ENCODE data around the gene ALPK1.
"Not testable (repeated sequence)": the region's sequence is repeated elsewhere in the genome, so short reads cannot be mapped to it uniquely, and the experiment has no call there.

The ALPK1 gene

DNA sequence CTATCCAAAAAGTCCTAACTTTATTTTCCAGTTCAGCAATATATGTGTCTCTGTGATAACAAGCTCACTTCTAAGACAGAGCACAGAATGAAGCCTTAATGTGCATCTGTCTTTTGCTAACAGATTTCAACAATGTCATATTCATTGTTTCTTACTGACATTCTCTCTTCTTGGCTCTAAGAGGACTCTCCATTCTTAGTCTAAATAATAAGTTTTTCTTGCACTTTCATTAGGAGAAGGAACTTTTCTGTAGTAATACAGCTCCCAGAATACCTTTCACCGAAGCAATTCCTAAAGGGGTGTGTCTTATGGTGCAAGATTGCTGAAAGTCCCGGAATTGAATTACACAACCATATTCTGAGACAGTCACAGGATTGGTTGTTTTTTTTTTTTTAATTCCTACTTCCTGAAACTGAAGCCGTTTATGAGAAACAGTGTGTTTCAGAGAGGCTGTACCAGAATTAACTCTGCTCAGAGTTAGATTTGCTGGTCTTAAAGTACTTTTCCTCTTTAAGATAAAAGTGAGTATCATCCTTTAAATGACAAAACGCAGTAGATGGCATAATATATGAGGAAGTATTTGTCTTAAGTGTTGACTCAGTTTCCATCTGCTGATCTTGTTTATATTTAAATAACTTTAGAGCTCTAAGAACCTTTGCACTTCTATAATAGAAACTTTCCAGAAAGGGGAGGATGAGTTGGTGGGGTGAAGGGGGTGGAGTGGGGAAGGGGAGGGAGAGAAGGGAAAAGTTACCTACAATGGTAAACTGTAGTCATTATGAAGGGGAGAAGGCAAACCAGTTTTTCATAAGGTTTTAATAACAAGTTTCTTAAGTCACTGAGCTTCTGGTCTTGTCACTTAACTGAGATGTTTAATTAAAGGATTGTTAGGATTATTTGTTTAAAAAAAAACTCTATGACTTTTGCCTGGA lies at the start of gene ALPK1:
ALPK1 (plus strand) TSS at position 421 of the 932 bp plus-strand sequence.
- no peak for DNase-seq (ENCODE audit: low read depth in 2 of 2)

DNA sequence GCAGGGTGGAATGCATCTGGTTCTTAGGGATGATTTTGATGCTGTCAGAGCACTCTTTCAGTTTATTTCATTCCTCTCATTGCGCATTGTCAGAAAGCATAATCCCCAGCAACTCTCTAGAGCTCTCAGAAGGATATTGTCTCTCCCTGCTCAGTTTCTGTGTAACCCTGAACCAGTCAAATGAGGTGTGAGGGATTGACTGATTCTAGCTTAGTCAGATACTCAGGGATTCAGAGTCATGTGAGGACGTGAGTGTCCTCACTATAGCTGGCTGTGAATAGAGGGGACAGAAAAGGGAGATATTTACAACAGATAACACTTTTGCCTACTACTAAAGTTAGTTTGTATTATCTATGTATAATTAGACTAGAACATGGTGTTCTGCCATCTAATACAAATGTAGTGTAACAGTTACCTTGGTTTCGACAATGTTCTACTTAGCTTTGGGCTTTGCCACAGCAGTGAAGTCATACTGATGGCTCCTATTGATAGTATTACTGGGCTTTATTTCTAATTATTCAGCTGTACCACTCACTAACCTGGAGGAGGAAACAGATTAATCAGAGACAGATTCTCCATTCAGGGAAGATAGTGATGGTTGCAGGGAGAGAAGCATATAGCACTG lies 46.0 kb upstream of the ALPK1 start:
- no peak for DNase-seq (ENCODE audit: low read depth in 2 of 2)

DNA sequence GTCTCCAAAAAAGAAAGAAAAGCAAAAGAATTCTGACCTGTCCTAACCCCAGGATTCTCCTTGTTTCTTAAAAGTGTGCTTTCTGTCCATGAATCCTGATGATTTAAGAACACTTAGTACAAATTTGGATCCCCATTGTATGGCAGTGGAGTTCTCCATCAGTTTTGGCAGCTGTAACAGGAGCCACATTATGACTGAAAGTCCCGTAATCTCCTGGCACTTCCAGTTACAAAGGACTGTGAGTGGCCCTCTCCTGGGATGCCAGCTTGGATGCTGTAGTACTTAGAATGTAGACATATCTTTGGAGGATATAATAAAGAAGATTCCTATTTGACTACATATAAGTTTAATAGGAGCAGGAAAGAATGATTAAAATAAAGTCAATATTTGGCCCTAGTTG lies 44.9 kb upstream of the ALPK1 start:
- no peak for DNase-seq (ENCODE audit: low read depth in 2 of 2)

DNA sequence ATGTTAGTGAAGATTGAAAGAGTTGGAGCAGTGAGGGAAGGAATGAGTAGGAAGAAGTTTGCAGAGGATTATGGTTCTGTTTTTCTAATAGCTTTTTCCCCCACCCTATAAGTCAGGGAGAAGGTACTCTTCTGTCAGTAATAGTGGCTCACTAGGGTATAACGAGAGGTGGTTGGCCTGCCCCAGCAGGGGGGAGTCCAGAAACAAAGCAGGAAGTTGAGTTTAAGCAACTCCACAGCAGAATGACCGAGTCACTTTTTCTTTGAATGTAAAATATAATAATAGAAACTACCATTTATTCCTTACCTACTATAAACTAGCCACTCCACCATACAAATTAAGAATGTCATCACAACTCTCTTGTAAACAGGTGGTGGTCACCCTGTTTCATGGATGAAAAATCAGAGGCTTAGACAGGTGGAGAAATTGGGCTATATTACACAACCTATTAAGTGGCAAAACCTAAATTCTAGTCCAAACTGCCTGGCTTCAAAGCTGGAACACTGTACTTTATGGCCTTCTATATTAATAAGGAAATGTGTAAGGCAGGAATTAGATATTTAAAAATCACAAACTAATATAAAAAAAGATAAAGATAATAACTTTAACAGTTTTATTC lies 43.7 kb upstream of the ALPK1 start:
- DNase-seq (ENCODE audit: low read depth in 2 of 2) = no peak

DNA sequence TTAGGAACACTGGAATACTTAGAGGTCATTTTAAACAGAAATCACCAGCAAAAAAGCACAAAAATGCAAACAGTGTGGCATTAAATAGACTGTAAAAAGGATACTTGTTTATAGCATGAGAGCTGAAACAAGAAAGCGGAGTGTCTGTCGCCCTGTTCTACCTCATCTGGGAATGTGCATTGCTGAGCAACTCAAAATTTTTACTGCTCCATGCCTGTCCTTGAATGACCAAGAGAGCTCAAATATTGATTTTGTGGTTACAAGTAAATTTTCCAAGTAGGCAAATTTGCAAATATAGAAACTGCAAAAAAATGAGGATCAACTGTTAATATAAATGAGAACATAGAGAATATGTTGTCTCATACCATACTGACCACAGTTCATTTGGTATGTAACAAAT lies 40.1 kb upstream of the ALPK1 start:
- DNase-seq (ENCODE audit: low read depth in 2 of 2) = no peak

DNA sequence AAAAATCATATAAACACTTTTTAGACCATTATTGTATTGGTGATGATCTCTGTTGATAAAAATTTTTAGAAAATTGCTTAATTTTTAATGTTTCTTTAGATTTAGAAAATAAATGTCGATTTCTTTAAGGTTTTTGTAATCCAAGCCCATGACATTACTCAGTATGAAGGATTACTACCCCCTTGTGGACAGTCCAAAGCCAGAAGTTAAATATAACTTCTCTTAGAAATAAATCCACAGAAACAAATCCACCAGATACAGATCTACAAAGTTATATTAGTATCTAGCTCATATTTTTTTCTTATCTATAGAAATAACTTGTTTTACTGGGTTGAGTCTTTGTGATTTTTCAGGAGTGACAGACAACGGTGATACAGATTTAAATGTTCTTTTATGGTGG lies 30.3 kb upstream of the ALPK1 start:
- DNase-seq (ENCODE audit: low read depth in 2 of 2) = no peak

DNA sequence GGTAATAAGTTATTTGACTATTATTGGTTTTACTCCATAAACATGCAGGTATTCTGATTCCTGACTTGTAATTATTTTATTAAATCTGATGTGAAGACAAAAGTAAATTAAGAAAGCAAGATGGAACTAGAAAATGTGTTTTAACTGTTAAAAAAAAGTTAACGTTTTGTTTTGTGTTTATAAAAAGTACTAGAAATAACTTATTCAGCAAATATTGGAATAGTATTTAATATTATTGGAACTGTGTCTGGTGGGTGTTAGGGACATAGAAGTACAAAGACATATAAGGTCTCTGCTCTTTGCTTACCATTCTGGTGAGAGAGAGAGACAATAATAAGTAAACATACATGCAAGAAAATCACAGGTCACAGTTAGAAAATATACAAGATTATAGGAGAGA lies 27.1 kb upstream of the ALPK1 start:
- no peak for DNase-seq (ENCODE audit: low read depth in 2 of 2)

DNA sequence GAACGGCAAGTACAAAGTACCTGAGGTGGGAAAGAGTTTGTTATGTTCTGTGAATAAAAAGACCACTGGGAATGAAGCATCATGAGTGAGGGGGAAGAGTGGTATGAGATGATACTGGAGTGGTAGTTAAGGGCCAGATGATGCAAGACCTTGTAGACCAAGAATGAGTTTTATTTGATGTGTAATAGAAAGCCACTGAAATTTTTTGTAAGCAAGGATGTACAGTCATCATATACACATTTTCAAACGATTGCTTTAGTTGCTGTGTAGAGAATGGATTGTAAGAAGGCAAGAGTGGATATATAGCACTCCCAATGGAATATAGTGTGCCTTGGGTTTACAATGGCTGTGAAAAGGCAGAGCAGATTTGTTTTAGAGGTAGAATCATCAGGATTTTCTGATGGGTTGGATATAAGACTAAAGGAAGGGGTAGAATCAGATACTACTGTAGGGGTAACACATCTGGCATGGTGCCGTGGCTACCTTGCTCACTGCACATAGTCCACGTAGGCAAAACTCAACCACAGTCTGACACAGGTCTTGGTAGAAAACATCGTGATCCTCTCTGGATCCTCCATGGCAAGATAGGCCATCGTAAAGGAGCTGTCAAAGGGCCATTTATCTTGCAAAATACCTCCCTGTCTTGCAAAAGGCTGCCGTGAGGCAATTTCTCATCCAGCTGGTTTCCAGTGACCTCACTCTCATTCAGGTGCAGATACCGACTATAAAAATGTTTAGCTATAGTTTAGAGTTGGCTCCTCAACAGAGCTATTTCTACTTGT lies 26.3 kb upstream of the ALPK1 start:
- DNase-seq (ENCODE audit: low read depth in 2 of 2) = no peak

DNA sequence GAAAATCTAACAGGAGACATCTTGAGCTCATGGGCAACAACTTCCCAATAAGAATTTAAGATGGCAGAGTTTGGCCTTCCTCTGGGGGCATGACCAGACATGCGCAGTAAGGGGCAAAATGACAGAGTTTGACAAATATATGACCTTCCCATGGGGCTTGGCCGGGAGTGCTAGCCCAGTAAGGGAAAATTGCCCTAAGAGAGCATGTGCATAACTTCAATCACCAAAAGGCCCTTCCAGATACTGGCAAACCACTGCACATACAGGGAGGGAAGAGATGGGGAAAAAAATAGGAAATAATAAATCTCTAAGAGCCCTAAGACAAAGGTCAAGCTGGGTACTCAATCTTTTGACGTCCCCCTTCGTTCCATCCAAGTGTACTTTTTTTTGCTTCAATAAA lies 24.9 kb upstream of the ALPK1 start:
- no peak for DNase-seq (ENCODE audit: low read depth in 2 of 2)

DNA sequence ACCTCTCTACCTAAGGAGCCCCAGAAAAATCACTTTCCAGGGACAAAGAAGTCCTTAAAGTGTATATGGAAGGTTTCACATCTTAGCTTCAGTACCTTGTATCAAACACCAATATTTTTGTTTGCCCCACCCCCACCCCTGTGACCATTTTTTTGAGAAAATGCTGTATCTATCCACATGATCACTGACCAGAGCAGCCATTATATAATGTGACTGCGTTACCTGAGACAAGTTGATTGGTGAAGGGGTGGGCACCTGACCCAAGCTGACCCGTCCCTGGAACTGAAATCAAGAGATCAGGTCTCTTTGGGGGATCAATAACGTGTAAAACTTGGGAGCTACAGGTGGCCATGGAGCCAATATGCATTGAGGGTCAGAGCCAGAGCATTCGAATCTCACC lies 22.2 kb upstream of the ALPK1 start:
- no peak for DNase-seq (ENCODE audit: low read depth in 2 of 2)

DNA sequence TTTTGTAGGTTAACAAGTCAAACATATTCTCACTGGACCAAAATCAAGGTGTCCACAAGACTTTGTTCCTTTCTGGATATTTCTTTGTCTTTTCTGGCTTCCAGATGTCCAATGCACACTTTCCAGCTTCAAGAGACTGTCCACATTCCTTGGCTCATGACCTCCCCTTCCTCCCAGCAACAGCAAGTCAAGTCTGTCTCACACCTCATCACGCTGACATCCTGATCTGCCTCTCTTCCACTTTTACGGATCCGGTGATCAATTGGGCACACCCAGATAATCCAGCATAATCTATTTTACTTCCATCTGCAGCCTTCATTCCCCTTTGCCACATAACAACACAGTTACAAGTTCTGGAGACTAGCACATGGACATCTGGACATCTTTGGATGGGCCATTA lies 21.1 kb upstream of the ALPK1 start:
- DNase-seq (ENCODE audit: low read depth in 2 of 2) = no peak

DNA sequence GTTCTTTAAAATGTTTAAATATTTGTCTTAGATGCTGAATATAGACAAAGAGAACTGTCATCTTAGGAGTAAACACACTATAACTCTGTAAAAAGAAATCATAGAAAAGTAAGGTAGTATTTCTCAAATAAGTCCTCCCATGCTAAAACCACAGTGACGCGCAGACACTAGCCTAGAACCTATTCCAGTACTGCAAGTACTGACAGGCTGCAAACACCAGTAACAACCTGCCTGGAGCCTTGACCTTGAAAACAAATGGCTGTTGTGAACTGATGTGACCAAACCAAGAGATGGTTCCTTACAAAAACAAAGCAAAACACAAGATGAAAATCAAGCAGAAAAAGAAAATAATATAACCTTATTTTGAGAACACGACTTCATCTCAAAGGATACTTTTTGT lies 19.9 kb upstream of the ALPK1 start:
- no peak for DNase-seq (ENCODE audit: low read depth in 2 of 2)

DNA sequence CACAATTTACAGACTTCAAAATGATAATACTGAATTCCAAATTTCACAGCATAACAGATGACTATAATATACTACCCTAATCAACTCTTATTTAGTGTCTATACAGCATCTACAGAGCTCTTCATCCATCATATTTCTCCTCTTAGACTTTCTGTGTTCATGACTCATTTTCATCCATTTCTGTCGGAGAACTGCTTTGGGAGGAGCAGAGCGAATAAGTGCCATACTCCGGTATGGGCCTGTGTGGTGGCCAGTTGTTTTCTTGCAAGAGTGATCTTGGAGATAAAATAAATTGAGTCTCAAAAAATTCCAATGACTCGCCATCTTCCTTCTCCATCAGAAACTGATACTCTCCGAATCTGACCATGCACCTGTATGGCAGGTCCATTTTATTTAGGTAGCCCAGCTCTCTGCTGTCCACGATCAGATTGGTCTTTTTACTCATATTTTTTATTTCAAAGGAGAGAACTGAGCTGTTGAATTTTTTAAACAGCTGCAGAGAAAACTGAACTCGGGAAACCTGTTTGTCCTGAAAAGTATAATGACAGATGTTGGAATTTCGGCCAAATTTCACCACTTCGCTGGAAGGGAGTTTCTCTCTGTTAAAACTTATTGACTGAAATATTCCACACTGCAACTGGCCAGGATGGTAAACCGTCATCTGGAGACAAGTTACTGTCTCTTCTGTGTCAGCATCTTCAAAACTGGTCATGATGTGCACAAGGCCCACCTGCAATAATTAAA lies 19.3 kb upstream of the ALPK1 start:
- DNase-seq (ENCODE audit: low read depth in 2 of 2) = no peak

DNA sequence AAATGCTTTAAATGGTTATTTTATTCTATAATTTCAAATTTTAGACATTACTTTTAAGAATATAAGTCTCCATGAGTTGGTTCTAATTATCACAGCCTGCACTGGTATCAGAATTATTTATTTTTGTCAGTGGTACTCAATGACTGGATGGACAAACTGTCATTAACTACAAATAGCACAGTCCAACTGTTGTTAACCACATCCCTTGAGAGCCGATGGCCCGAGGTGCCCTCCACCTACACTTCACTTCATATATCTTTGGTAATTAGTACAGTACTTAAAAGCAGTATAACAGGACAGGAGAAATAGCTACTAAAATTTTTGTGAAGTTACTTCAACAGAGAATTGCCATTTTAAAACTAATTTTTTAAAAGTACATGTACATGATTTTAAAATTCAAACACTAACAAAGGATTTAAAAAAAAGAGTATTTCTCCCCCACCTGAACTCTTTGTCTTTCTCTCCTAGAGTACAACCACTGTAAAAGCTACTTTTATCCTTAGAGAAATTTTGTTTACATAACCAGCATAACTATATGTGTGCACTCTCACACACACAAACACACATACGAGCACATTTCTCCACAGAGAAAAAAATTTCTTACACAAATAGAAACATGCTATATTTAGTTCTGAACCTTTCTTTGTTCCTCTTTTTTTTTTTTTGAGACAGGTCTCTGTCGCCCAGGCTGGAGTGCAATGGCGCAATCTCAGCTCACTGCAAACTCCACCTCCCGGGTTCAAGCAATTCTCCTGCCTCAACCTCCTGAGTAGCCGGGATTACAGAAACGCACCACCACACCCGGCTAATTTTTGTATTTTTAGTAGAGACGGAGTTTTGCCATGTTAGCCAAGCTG lies 17.9 kb upstream of the ALPK1 start:
- no peak for DNase-seq (ENCODE audit: low read depth in 2 of 2)

DNA sequence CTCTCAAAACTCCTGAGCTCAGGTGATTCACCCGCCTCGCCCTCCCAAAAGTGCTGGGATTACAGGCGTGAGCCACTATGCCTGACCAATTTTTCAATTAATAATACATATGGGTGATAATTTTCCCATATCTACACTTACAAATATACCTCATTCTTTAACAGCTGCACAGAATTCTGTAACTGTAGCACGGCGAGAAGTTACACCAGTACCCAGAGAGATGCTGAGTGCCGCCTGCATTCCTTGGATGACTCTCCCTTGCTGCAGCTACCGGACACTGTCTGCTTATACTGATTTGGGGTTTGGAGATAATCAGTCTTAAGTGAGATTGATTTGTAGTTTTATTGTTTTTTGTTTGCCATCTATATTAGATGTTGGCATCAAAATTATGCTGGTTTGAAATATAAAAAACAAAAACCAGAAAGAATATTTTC lies 17.3 kb upstream of the ALPK1 start:
- no peak for DNase-seq (ENCODE audit: low read depth in 2 of 2)

DNA sequence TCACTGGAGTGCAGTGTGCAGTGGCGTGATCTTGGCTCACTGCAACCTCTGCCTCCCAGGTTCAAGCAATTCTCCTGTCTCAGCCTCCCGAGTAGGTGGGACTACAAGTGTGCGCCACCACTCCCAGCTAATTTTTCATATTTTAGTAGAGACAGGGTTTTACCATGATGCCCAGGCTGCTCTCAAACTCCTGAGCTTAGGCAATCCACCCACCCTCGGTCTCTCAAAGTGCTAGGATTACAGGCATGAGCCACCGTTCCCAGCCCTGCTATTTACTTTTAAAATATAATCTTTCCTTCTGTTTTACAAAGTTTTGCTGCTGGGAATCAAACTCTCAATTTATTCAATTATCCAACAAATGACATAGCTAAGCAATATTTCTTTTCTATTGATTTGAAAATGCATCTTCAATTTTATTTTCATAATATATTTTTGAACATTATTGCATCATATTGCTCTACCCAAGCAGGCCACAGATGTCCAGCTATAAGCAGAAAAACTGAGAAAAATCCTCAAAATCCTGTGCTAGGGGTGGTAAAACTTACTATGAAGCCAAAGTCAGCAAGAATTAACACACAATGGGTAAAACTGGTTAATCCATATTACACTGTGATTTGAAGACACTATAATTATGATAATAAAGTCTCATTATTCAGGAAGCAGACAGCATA lies 16.6 kb upstream of the ALPK1 start:
- no peak for DNase-seq (ENCODE audit: low read depth in 2 of 2)

DNA sequence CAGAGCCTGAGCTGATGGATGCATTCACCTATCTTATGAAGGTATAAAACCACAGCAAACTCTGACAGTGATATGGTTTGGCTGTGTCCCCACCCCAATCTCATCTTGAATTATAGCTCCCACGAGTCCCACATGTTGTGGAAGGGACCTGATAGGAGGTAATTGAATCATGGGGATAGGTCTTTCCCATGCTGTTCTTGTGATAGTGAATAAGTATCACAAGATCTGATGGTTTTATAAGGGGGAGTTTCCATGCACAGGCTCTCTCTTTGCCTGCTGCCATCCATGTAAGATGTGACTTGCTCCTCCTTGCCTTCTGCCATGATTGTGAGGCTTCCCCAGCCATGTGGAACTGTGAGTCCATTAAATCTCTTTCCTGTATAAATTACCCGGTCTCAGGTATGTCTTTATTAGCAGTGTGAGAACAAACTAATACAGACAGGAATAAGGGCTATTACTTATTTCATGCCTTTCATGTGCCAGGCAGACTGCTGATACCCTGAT lies 15.2 kb upstream of the ALPK1 start:
- not testable (repeated sequence) for DNase-seq (ENCODE audit: low read depth in 2 of 2)

DNA sequence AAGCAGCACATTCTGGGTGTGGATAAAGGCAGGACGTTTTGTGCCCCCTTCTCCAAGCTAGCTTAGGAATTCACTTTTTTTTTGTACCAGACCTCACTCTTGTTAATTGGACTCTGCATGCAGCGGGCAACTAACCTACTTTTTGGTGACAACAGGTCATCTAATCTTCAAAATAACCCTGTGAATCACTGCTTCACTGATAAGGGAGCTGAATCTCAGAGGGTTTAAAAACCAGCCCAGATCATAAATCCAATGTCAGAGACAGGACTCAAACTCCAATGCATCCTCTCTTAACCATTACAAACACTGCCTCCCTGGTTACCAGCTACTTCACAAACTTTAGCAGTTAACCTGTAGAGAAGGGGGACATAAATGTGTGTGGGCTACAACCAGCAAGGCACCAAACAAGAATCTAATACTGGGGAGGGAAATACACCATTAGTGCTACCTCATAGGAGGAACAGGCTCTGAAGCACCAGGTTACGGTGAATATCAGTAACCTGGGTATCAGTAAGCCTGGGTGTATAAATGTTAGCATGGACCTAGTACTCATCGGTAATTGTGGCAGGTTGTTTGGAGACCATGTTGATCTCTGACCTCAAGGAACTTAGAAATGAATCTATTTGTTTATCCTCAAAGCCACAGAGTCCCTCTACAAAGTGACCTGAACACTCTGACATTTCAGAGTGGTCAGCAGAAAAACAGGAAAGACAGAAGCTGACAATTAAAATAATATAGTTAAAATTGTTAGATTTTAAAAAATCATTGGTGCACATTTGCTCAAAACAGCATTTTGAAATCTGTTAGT lies 14.1 kb upstream of the ALPK1 start:
- DNase-seq (ENCODE audit: low read depth in 2 of 2) = no peak

DNA sequence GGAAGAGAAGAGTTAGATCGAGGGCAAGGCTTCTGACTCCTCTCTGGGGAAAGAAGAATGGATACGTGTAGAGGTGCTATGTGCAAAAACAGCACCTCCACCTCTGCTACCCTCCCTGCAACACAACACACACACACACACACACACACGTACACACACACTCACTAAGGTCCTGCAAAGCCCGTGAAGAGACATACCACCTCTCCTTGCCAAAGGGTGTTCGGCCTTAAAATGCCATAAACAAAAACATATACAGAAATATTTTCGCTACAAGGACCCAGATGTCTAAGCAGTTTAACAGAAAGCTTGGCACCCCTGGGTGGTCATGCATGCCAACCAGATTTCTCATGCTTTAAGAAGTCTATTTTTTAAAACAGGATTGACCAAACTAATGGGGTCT lies 13.0 kb upstream of the ALPK1 start:
- DNase-seq (ENCODE audit: low read depth in 2 of 2) = no peak

Measured in stimulated activated CD8-positive, alpha-beta memory T cell treated with anti-CD3 and anti-CD28 coated beads, Interleukin-15, amount 100 ng/mL, for 48 hours (primary cell).